SK-N-SH (cell line): Measurements from ENCODE around the gene R3HDM2. TPM values are rescaled to one million over a fixed set of nuclear protein-coding genes. Genes with fewer than 3 reads are reported as not detected.

Source experiments
- CTCF ChIA-PET: fragments of 300-600, 350-600 bp; formaldehyde crosslinking; extraction: SDS; loops from one replicate; lab custom pipeline; 2021; lab: Yijun Ruan, JAX
- POLR2A ChIA-PET: fragments of 350-600 bp; sonication (Branson Sonifier 250); formaldehyde crosslinking; extraction: SDS; loops from one replicate; lab custom pipeline; 2020; ENCODE audit warnings: antibody characterized with exemption, inconsistent platforms; lab: Yijun Ruan, JAX
- DNase-seq: peaks from one replicate; pipeline ENCODE4 v3.0.0; 2012
- H2AFZ ChIP-seq: fragments of 200-600 bp; sonication (generic); 2 replicates; pipeline ENCODE4 v1.8.1; 2016; ENCODE audit warnings: antibody characterized with exemption, mild to moderate bottlenecking, low read depth
- H3F3A ChIP-seq: fragments of 200-600 bp; sonication (generic); replicated peaks from 2 replicates; pipeline ENCODE3; 2016; ENCODE audit warnings: antibody characterized with exemption, mild to moderate bottlenecking; ENCODE audit not compliant: insufficient read depth
- H3K27ac ChIP-seq, 2 experiments: fragments of 200-500 bp in 1 of 2; fragments of 200-600 bp in 1 of 2; sonication (Bioruptor generic) in 1 of 2; sonication (generic), shearing (Covaris generic) in 1 of 2; 2 replicates each; pipeline versions ENCODE4 v1.5.1 to v1.6.1; 2014 to 2016; ENCODE audit warnings: low read depth in 2 of 2, inconsistent platforms in 1 of 2, low read length in 1 of 2, mild to moderate bottlenecking in 1 of 2, mixed read lengths in 1 of 2
- H3K27me3 ChIP-seq: fragments of 200-600 bp; sonication (generic), shearing (Covaris generic); 2 replicates; pipeline ENCODE4 v1.6.1; 2016; ENCODE audit warnings: mixed run types; ENCODE audit not compliant: insufficient read depth
- H3K36me3 ChIP-seq, 2 experiments: fragments of 200-500 bp in 1 of 2; fragments of 200-600 bp in 1 of 2; sonication (Bioruptor generic) in 1 of 2; sonication (generic) in 1 of 2; replicated peaks in 1 of 2; 2 replicates each; pipeline versions ENCODE3 to v1.5.1; 2014 to 2016; ENCODE audit warnings: low read length in 1 of 2, mild to moderate bottlenecking in 1 of 2; ENCODE audit not compliant: insufficient read depth in 2 of 2, control insufficient read depth in 1 of 2
- H3K4me1 ChIP-seq, 2 experiments: fragments of 200-500 bp in 1 of 2; fragments of 200-600 bp in 1 of 2; sonication (Bioruptor generic) in 1 of 2; sonication (generic), shearing (Covaris generic) in 1 of 2; 2 replicates each; pipeline versions ENCODE4 v1.5.1 to v1.6.1; 2014 to 2016; ENCODE audit warnings: low read depth in 1 of 2, low read length in 1 of 2, mixed run types in 1 of 2; ENCODE audit not compliant: insufficient read depth in 2 of 2, control insufficient read depth in 1 of 2
- H3K4me2 ChIP-seq: fragments of 200-600 bp; sonication (generic), shearing (Covaris generic); 2 replicates; pipeline ENCODE4 v1.6.1; 2017; ENCODE audit warnings: mixed run types
- H3K4me3 ChIP-seq, 2 experiments: fragments of 200-500 bp in 1 of 2; fragments of 200-600 bp in 1 of 2; sonication (Bioruptor generic) in 1 of 2; sonication (generic), shearing (Covaris generic) in 1 of 2; 2 replicates each; pipeline versions ENCODE4 v1.5.1 to v1.8.1; 2014 to 2016; ENCODE audit warnings: low read depth in 2 of 2, inconsistent platforms in 1 of 2, low read length in 1 of 2, mild to moderate bottlenecking in 1 of 2, mixed read lengths in 1 of 2, moderate library complexity in 1 of 2
- H3K79me2 ChIP-seq: fragments of 200-600 bp; sonication (generic); 2 replicates; pipeline ENCODE4 v1.8.1; 2017; ENCODE audit warnings: mild to moderate bottlenecking; ENCODE audit not compliant: insufficient read depth
- H3K9ac ChIP-seq: fragments of 200-600 bp; sonication (generic); 2 replicates; pipeline ENCODE4 v1.6.1; 2017; ENCODE audit warnings: mixed run types
- H3K9me2 ChIP-seq: fragments of 200-600 bp; sonication (generic); 2 replicates; pipeline ENCODE4 v1.6.1; 2017; ENCODE audit warnings: mixed run types
- H3K9me3 ChIP-seq: fragments of 200-600 bp; sonication (generic); 2 replicates; pipeline ENCODE4 v1.6.1; 2017; ENCODE audit warnings: mixed run types, mild to moderate bottlenecking, moderate library complexity
- H4K20me1 ChIP-seq: fragments of 200-600 bp; sonication (generic); 2 replicates; pipeline ENCODE4 v1.6.1; 2017; ENCODE audit warnings: mild to moderate bottlenecking, mixed run types; ENCODE audit not compliant: insufficient read depth
- CHD2 ChIP-seq: fragments of 150-350 bp; IDR thresholded peaks from 2 replicates; pipeline ENCODE4 v1.6.1; 2018; ENCODE audit warnings: low read length; ENCODE audit not compliant: partially characterized antibody
- CTCF ChIP-seq: fragments of 200-600 bp; sonication (generic); IDR thresholded peaks from 2 replicates; pipeline ENCODE4 v1.6.1; 2017; ENCODE audit warnings: antibody characterized with exemption, mild to moderate bottlenecking, moderate library complexity
- EP300 ChIP-seq, 2 experiments: IDR thresholded peaks; 2 replicates each; pipeline versions ENCODE4 v1.4.0 to v1.6.1; 2012; ENCODE audit warnings: borderline replicate concordance in 1 of 2, low read depth in 1 of 2, low read length in 1 of 2
- FOXJ3 ChIP-seq: sonication (generic); formaldehyde crosslinking; IDR thresholded peaks from 2 replicates; pipeline ENCODE4 v1.5.1; 2020; ENCODE audit warnings: mild to moderate bottlenecking, missing genetic modification reagents
- GABPA ChIP-seq: IDR thresholded peaks from 2 replicates; pipeline ENCODE4 v1.4.0; 2012; ENCODE audit warnings: low read depth, mild to moderate bottlenecking
- IRF3 ChIP-seq: fragments of 150-350 bp; IDR thresholded peaks from 2 replicates; pipeline ENCODE4 v1.6.1; 2016; ENCODE audit warnings: mild to moderate bottlenecking, low read depth, low read length
- MEF2A ChIP-seq: IDR thresholded peaks from 2 replicates; pipeline ENCODE4 v1.4.0; 2012; ENCODE audit warnings: low read depth, borderline replicate concordance
- MXI1 ChIP-seq: IDR thresholded peaks from 2 replicates; pipeline ENCODE4 v1.6.1; 2012; ENCODE audit warnings: mild to moderate bottlenecking, low read depth, low read length, improper control_type of control experiment
- NFIC ChIP-seq: IDR thresholded peaks from 2 replicates; pipeline ENCODE4 v1.4.0; 2012; ENCODE audit warnings: borderline replicate concordance
- POLR2AphosphoS5 ChIP-seq: IDR thresholded peaks from 2 replicates; pipeline ENCODE4 v1.6.1; 2012; ENCODE audit warnings: low read depth, low read length
- RCOR1 ChIP-seq: fragments of 150-350 bp; IDR thresholded peaks from 2 replicates; pipeline ENCODE4 v1.6.1; 2017; ENCODE audit warnings: antibody characterized with exemption, low read length
- RFX5 ChIP-seq: IDR thresholded peaks from 2 replicates; pipeline ENCODE4 v1.6.1; 2012; ENCODE audit warnings: mild to moderate bottlenecking, improper control_type of control experiment, low read length
- TAF1 ChIP-seq: IDR thresholded peaks from 2 replicates; pipeline ENCODE4 v1.6.1; 2012; ENCODE audit warnings: low read depth, mild to moderate bottlenecking, low read length, moderate library complexity, borderline replicate concordance
- USF1 ChIP-seq: IDR thresholded peaks from 2 replicates; pipeline ENCODE4 v1.4.0; 2012; ENCODE audit warnings: low read depth, borderline replicate concordance
- USF2 ChIP-seq: fragments of 150-350 bp; IDR thresholded peaks from 2 replicates; pipeline ENCODE4 v1.6.1; 2017; ENCODE audit warnings: antibody characterized with exemption, low read length, low read depth, borderline replicate concordance
- YY1 ChIP-seq: IDR thresholded peaks from 2 replicates; pipeline ENCODE4 v1.4.0; 2012; ENCODE audit warnings: low read depth, mild to moderate bottlenecking
- WGBS: methylation state at CpG from one replicate; pipeline ENCODE4 v1.1.6; 2017; ENCODE audit warnings: low lambda C conversion rate; 5-methylcytosine and 5-hydroxymethylcytosine counted together
- polyA plus RNA-seq, 3 experiments: library from polyadenylated mRNA; depleted of rRNA; stranded (reverse); fragments of >200 nt; gene quantifications; 2 replicates each; pipeline ENCODE4 v1.2.3, GENCODE V29; 2012

Gene R3HDM2
- polyA plus RNA-seq, 1 of the 3 experiments (the other 2 are of a cell fraction), result 23.1 TPM

GRCh38 chr12:57458665-57459054, 27.8 kb upstream of the R3HDM2 start:
- H3K4me1 ChIP-seq, result peaks cover 0 to 34% of the 10 kb centered on the region in 2 experiments; a peak in 2 of 4 replicates
- 33% methylated on average over 3 of the region's 3 CpGs for WGBS
- H3K27ac ChIP-seq, result peak overlapping the region in 1 of 2 experiments; percentile 53; a peak in 2 of 4 replicates
- H3K9me2 ChIP-seq, result no peaks in the 10 kb centered on the region
- peak overlapping the region; percentile 67 to 90 for H3K4me3 ChIP-seq
- peak overlapping the region; percentile 94 for H3K4me2 ChIP-seq
- no peaks in the 10 kb centered on the region for H4K20me1 ChIP-seq
- H2AFZ ChIP-seq, result peak overlapping the region; percentile 80; the same call in 1 of the 2 replicates
- no peaks in the 10 kb centered on the region for H3K79me2 ChIP-seq
- CTCF ChIA-PET, result interaction anchor here (0.6 to 13.7 kb wide), 71 partner anchors 8 to 334 kb away, joined by 3 to 391 read pairs (median 4); partner anchors contain the start of genes B4GALNT1, INHBC, MARS1 and NXPH4
- TF ChIP-seq FOXJ3 (no peak), MEF2A (no peak), USF1 (no peak), CHD2 (no peak), IRF3 (no peak), POLR2AphosphoS5 (no peak), NFIC (no peak), RCOR1 (no peak), GABPA (no peak), USF2 (no peak), CTCF (no peak), TAF1 (no peak), EP300 (IDR thresholded peaks at IDR 0.05; ENCODE audit: borderline replicate concordance in 1 of 2, low read depth in 1 of 2, low read length in 1 of 2) (no peak), RFX5 (no peak), YY1 (no peak), MXI1 (no peak)
- TF ChIP-seq, all 33 proteins: peak for 0
- POLR2A ChIA-PET, result interaction anchor here (0.7 to 1.0 kb wide), 3 partner anchors 13 to 62 kb away, joined by 3 read pairs; partner anchors contain the start of gene DDIT3
- no peaks in the 10 kb centered on the region for H3K9me3 ChIP-seq
- DNase-seq, result no peak
- no peaks in the 10 kb centered on the region for H3K27me3 ChIP-seq
- peaks cover 5% of the 10 kb centered on the region for H3F3A ChIP-seq
- peak overlapping the region; percentile 52; the same call in 1 of the 2 replicates for H3K9ac ChIP-seq
- H3K36me3 ChIP-seq, result no peaks in the 10 kb centered on the region
